GM21390 (cell line): ENCODE data around the gene CDH4.

Experiments used
- ATAC-seq: cut with Tn5 transposase; IDR thresholded peaks from one replicate; pipeline ENCODE4 v1.9.1; 2021; ENCODE audit not compliant: unreplicated experiment

CDH4 gene

GRCh38 chr20:61679473-61679872 is 427.4 kb downstream of the CDH4 start:
- no peak for ATAC-seq

- no peak for ATAC-seq
These were observed 428.0 kb downstream of the CDH4 start for GRCh38 chr20:61680096-61680495.

GRCh38 chr20:61682114-61682995 is 430.3 kb downstream of the CDH4 start:
- no peak for ATAC-seq

- ATAC-seq: no peak
These were observed 431.1 kb downstream of the CDH4 start for GRCh38 chr20:61682996-61683681.

GRCh38 chr20:61683721-61684120 is 431.7 kb downstream of the CDH4 start:
- no peak for ATAC-seq

GRCh38 chr20:61684136-61684535 is 432.1 kb downstream of the CDH4 start:
- no peak for ATAC-seq

- ATAC-seq: no peak
These were observed 432.6 kb downstream of the CDH4 start for GRCh38 chr20:61684583-61685235.

- no peak for ATAC-seq
These were observed 433.4 kb downstream of the CDH4 start for GRCh38 chr20:61685462-61685861.

GRCh38 chr20:61686051-61686936 is 434.2 kb downstream of the CDH4 start:
- no peak for ATAC-seq

GRCh38 chr20:61688411-61688810 is 436.4 kb downstream of the CDH4 start:
- ATAC-seq: no peak

- ATAC-seq: no peak
These were observed 438.1 kb downstream of the CDH4 start for GRCh38 chr20:61690150-61690549.

- ATAC-seq: no peak
These were observed 439.2 kb downstream of the CDH4 start for GRCh38 chr20:61690993-61691838.

GRCh38 chr20:61691978-61692377 is 439.9 kb downstream of the CDH4 start:
- no peak for ATAC-seq

- ATAC-seq: no peak
These were observed 440.4 kb downstream of the CDH4 start for GRCh38 chr20:61692479-61692878.

GRCh38 chr20:61693055-61693600 is 441.1 kb downstream of the CDH4 start:
- no peak for ATAC-seq

- no peak for ATAC-seq
These were observed 442.6 kb downstream of the CDH4 start for GRCh38 chr20:61694682-61695081.

- no peak for ATAC-seq
These were observed 443.7 kb downstream of the CDH4 start for GRCh38 chr20:61695741-61696140.

GRCh38 chr20:61696181-61696735 is 444.2 kb downstream of the CDH4 start:
- ATAC-seq: no peak
